Endodermal cell (in vitro differentiated cells): Measurements from ENCODE around the gene ZRSR2. TPM values are rescaled to one million over a fixed set of nuclear protein-coding genes. Genes with fewer than 3 reads are reported as not detected.
A peak's percentile ranks its signal among the peaks of the same experiment; 100 is the strongest.

Source experiments
- DNase-seq: peaks from one replicate; pipeline ENCODE4 v3.0.0-alpha.2; 2017
- H3K27ac ChIP-seq: 2 replicates; pipeline ENCODE4 v1.5.1; 2013; ENCODE audit warnings: mild to moderate bottlenecking, low read depth, low read length, moderate library complexity
- H3K27me3 ChIP-seq: 2 replicates; pipeline ENCODE4 v1.6.1; 2013; ENCODE audit warnings: mild to moderate bottlenecking, low read length, moderate library complexity; ENCODE audit not compliant: insufficient read depth, control insufficient read depth, poor library complexity, severe bottlenecking
- H3K36me3 ChIP-seq: 2 replicates; pipeline ENCODE4 v1.7.0; 2013; ENCODE audit warnings: mild to moderate bottlenecking, low read length, moderate library complexity; ENCODE audit not compliant: control insufficient read depth, insufficient read depth
- H3K4me1 ChIP-seq: one replicate; pipeline ENCODE4 v1.7.0; 2013; ENCODE audit warnings: low read length; ENCODE audit not compliant: control insufficient read depth, insufficient read depth
- H3K4me3 ChIP-seq: 2 replicates; pipeline ENCODE4 v1.5.1; 2013; ENCODE audit warnings: mild to moderate bottlenecking, low read length, moderate library complexity
- H3K9ac ChIP-seq: 2 replicates; pipeline ENCODE4 v1.6.1; 2013; ENCODE audit warnings: mild to moderate bottlenecking, low read length, moderate library complexity; ENCODE audit not compliant: poor library complexity, severe bottlenecking; ENCODE audit errors: extremely low read depth
- H3K9me3 ChIP-seq: 2 replicates; pipeline ENCODE4 v1.6.1; 2013; ENCODE audit warnings: mild to moderate bottlenecking, low read length, moderate library complexity; ENCODE audit not compliant: control insufficient read depth
- H3K27ac Mint-ChIP-seq: 2 replicates; pipeline ENCODE4 v1.8.0; 2020; ENCODE audit warnings: mixed read lengths
- H3K27me3 Mint-ChIP-seq: 2 replicates; pipeline ENCODE4 v1.8.0; 2021; ENCODE audit warnings: mild to moderate bottlenecking, mixed read lengths; ENCODE audit not compliant: insufficient read depth
- H3K36me3 Mint-ChIP-seq: 2 replicates; pipeline ENCODE4 v1.8.0; 2020; ENCODE audit warnings: low read depth, mixed read lengths
- H3K4me1 Mint-ChIP-seq: 2 replicates; pipeline ENCODE4 v1.8.0; 2020; ENCODE audit warnings: mixed read lengths
- H3K4me3 Mint-ChIP-seq: 2 replicates; pipeline ENCODE4 v1.8.0; 2020; ENCODE audit warnings: mild to moderate bottlenecking, moderate library complexity, mixed read lengths
- H3K9me3 Mint-ChIP-seq: 2 replicates; pipeline ENCODE4 v1.8.0; 2020; ENCODE audit warnings: mild to moderate bottlenecking, mixed read lengths
- WGBS, 2 experiments: methylation state at CpG; one replicate each; pipeline versions ENCODE4 v1.1.5 to v1.1.7; 2013; ENCODE audit warnings: missing lambda C conversion rate in 2 of 2, mixed read lengths in 1 of 2; ENCODE audit not compliant: insufficient coverage in 1 of 2, insufficient read length in 1 of 2; 5-methylcytosine and 5-hydroxymethylcytosine counted together
- total RNA-seq, 2 donors: library from RNA; stranded (reverse); fragmentation: NEBNext Ultra II Directional in 1 of 2; extraction: Animal tissue kit (Norgen Biotek cat#: 25700) in 1 of 2; gene quantifications; 2 replicates in 1 of 2; 3 replicates in 1 of 2; pipeline ENCODE4 v1.2.1, GENCODE V29; 2021
- TF ChIP-seq, protein P1 (sequence below): fragments of 200-600 bp; sonication (generic); conservative IDR thresholded peaks from 2 replicates; pipeline ENCODE4 v1.5.0; 2021; ENCODE audit warnings: antibody characterized with exemption, mild to moderate bottlenecking

Gene ZRSR2
- total RNA-seq, 2 donors from 2014 or later, result 7.3 to 18.1 TPM

DNA sequence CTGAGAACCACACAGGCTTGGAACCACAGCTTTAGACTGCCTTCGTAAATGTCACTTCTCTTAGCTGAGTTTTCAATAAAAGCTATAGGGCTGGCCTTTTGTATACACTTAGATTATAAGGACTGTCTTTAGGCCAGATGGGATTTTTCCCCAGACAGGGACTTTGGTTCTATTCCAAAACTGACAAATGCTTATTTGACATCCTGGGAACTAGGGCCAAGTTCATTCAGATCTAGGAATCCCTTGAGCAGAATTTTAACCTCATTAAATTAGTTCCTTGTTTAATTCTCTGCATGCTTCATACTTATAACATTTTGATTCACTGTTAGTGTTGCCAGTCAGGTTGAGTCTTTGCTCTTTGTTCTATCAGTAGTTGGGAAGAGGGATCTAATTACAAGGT, 23.1 kb downstream of the ZRSR2 start:
- H3K4me3 Mint-ChIP-seq, result no peak overlapping the region
- 89% methylated on average over 1 of the region's 1 CpG; no CpG with 5 or more reads in 1 of the 2 experiments for WGBS, 2 experiments
- no peak overlapping the region for H3K27ac Mint-ChIP-seq
- no peak overlapping the region for H3K27ac ChIP-seq
- no peaks in the 10 kb centered on the region for H3K9me3 ChIP-seq
- no peak overlapping the region for H3K9ac ChIP-seq
- no peaks in the 10 kb centered on the region for H3K4me1 ChIP-seq
- no peak overlapping the region for H3K4me3 ChIP-seq
- H3K9me3 Mint-ChIP-seq, result no peaks in the 10 kb centered on the region
- peaks cover 53% of the 10 kb centered on the region for H3K36me3 ChIP-seq
- peaks cover 77% of the 10 kb centered on the region for H3K36me3 Mint-ChIP-seq
- H3K27me3 Mint-ChIP-seq, result no peaks in the 10 kb centered on the region
- DNase-seq, result no peak
- TF ChIP-seq, protein P1, sequence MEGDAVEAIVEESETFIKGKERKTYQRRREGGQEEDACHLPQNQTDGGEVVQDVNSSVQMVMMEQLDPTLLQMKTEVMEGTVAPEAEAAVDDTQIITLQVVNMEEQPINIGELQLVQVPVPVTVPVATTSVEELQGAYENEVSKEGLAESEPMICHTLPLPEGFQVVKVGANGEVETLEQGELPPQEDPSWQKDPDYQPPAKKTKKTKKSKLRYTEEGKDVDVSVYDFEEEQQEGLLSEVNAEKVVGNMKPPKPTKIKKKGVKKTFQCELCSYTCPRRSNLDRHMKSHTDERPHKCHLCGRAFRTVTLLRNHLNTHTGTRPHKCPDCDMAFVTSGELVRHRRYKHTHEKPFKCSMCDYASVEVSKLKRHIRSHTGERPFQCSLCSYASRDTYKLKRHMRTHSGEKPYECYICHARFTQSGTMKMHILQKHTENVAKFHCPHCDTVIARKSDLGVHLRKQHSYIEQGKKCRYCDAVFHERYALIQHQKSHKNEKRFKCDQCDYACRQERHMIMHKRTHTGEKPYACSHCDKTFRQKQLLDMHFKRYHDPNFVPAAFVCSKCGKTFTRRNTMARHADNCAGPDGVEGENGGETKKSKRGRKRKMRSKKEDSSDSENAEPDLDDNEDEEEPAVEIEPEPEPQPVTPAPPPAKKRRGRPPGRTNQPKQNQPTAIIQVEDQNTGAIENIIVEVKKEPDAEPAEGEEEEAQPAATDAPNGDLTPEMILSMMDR, result no peak
- H3K27me3 ChIP-seq, result no peaks in the 10 kb centered on the region
- H3K4me1 Mint-ChIP-seq, result peaks cover 9% of the 10 kb centered on the region

DNA sequence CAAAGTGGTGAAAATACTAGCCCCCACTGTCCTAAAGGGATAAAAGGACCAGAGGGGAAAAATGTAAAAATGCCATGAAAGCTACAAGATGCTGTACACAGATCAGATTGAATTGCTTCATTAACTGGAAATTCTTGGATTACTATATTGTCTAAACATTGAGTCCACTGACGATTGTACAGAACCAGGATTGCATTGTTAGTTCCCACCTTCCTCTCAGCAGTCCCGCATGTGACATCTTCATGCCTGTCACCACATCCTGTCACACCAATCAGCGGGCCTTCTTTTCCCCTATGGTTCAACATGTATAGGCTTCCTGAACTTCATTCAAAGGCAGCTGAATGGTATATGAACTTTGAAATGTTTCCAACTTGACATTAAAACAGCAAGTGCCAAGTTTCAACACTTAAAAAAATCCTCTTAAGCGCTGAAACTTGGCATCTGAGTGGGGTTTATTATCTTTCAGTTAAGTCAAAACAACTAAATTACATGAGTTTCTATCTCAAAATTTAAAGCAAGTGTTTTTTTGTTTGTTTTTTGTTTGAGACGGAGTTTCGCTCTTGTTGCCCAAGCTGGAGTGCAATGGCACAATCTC, 24.6 kb downstream of the ZRSR2 start:
- no peak overlapping the region for H3K4me3 ChIP-seq
- no peaks in the 10 kb centered on the region for H3K27me3 ChIP-seq
- H3K27ac Mint-ChIP-seq, result no peak overlapping the region
- H3K9ac ChIP-seq, result no peak overlapping the region
- TF ChIP-seq, protein P1, result no peak
- 96 to 100% methylated on average over 1 to 5 of the region's 6 CpGs for WGBS, 2 experiments
- peaks cover 69% of the 10 kb centered on the region for H3K36me3 Mint-ChIP-seq
- H3K4me3 Mint-ChIP-seq, result no peak overlapping the region
- peaks cover 9% of the 10 kb centered on the region for H3K4me1 Mint-ChIP-seq
- no peaks in the 10 kb centered on the region for H3K27me3 Mint-ChIP-seq
- no peak for DNase-seq
- no peaks in the 10 kb centered on the region for H3K9me3 ChIP-seq
- no peak overlapping the region for H3K27ac ChIP-seq
- H3K9me3 Mint-ChIP-seq, result no peaks in the 10 kb centered on the region
- H3K36me3 ChIP-seq, result peaks cover 45% of the 10 kb centered on the region
- no peaks in the 10 kb centered on the region for H3K4me1 ChIP-seq

DNA sequence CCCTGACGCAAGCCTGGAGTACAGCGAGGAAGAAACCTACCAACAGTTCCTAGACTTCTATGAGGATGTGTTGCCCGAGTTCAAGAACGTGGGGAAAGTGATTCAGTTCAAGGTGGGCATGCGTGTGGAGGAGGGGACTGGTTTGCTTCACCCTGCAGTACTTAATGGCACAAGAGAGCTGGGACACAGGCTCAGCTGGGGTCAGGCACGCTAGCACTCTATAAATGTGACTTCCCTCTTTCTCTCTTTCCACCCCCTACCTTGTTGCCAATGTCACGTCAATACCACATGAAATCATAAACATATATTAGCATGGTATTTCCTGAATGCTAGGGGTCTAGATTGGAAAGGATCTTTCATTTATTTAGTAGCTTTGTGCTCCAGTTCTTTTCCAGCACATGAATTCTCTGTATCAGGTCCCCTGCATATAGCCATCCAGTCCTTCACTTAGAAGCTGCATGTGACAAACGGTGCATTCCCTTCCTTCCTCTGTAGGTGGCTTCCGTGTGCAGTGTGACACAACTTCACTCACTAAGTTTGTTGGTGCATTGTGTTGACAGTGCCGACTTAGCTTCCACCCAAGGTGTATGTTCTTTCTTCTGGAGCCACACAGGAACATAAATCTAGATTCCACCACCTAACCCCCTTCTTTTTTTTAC, 25.6 kb downstream of the ZRSR2 start:
- no peaks in the 10 kb centered on the region for H3K4me1 ChIP-seq
- H3K4me3 Mint-ChIP-seq, result no peak overlapping the region
- H3K4me3 ChIP-seq, result no peak overlapping the region
- H3K27ac ChIP-seq, result no peak overlapping the region
- TF ChIP-seq, protein P1, result peak; percentile 77
- H3K9me3 Mint-ChIP-seq, result no peaks in the 10 kb centered on the region
- peaks cover 71% of the 10 kb centered on the region for H3K36me3 Mint-ChIP-seq
- peak; percentile 80 for DNase-seq
- peaks cover 47% of the 10 kb centered on the region for H3K36me3 ChIP-seq
- H3K9me3 ChIP-seq, result no peaks in the 10 kb centered on the region
- no peaks in the 10 kb centered on the region for H3K27me3 Mint-ChIP-seq
- peaks cover 9% of the 10 kb centered on the region for H3K4me1 Mint-ChIP-seq
- H3K9ac ChIP-seq, result no peak overlapping the region
- H3K27ac Mint-ChIP-seq, result peak overlapping the region; percentile 83
- H3K27me3 ChIP-seq, result no peaks in the 10 kb centered on the region
- WGBS, 2 experiments, result 65% methylated on average over 7 of the region's 10 CpGs; no CpG with 5 or more reads in 1 of the 2 experiments
